Measurements from ENCODE around the gene CLCNKB. TPM values are rescaled to one million over a fixed set of nuclear protein-coding genes. Genes with fewer than 3 reads are reported as not detected.

The CLCNKB gene
- total RNA-seq, 1 donor from 2014 or later = not detected

- intact Hi-C loops (cut with micrococcal nuclease) = no loop called here
These were observed 49.4 kb downstream of the CLCNKB start for GRCh38 chr1:16092923-16093511.

DNA sequence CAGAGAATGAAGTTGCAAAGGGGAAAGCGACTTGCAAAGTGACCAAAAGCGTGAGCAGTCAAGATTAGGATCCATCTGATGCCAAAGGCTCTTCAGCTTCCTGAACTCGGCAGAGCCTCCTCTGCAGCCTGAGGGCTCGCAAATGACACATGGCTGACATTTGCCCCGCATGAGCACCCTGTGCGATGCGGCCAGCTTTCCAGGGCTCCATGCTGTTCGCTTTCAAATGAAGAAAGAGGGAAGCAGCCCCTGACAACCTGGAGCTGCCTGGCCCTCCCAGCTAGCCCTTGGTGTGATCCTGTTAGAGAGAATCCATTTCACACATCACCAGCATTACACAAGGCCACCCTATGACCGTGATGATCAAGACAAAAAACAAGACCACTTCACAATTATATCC is 50.0 kb downstream of the CLCNKB start:
- intact Hi-C loops (cut with micrococcal nuclease) = no loop called here

DNA sequence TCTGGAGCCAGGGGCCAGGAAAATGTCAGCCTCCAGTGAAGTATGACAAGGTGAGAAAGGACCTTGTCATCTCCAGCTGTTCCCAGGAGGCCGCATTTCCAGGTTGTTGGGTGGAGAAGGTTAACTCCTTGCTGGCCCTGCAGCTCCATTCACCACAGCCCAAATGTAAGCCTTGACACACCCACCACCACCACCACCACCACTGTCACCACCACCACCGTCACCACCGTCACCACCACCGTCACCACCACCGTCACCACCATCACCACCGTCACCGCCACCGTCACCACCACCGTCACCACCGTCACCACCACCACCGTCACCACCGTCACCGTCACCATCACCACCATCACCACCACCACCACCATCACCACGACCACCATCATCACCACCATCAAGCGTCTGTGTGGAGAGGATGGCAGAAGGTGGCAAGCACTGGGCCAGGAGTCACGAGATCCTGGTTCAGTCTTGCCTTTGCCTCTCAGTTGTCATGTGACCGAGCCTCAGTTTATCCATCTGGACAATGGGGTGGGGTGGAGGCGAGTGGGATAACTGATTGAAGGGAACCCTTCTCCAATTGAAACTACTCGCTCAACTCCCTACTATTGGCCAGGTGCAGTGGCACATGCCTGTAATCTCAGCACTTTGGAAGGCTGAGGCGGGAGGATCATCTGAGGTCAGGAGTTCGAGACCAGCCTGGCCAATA is 51.0 kb downstream of the CLCNKB start:
- intact Hi-C loops (cut with micrococcal nuclease) = no loop called here

- intact Hi-C loops (cut with micrococcal nuclease) = no loop called here
These were observed 51.9 kb downstream of the CLCNKB start for GRCh38 chr1:16095447-16095846.

- intact Hi-C loops (cut with micrococcal nuclease) = no loop called here
These were observed 55.8 kb downstream of the CLCNKB start for GRCh38 chr1:16099412-16099811.

GRCh38 chr1:16101623-16102022 is 58.0 kb downstream of the CLCNKB start:
- intact Hi-C loops (cut with micrococcal nuclease) = no loop called here

Other genes starting within 250 kb of the CLCNKB start
- gene UQCRHL, start 236.1 kb upstream of the CLCNKB start, total RNA-seq = 1.4 and 1.9 TPM in 2 replicates
- 63.0 and 64.1 TPM in 2 replicates for gene SPEN, start 196.1 kb upstream of the CLCNKB start, total RNA-seq
- 35.3 and 43.6 TPM in 2 replicates for gene ZBTB17, start 67.7 kb upstream of the CLCNKB start, total RNA-seq
- not detected in 2 replicates for gene SRARP, start 39.5 kb upstream of the CLCNKB start, total RNA-seq
- not detected in 2 replicates for gene HSPB7, start 25.7 kb upstream of the CLCNKB start, total RNA-seq
- not detected in 2 replicates for gene CLCNKA, start 21.7 kb upstream of the CLCNKB start, total RNA-seq
- 0.41 and 0.45 TPM in 2 replicates for gene FAM131C, start 29.9 kb downstream of the CLCNKB start, total RNA-seq
- gene EPHA2, start 112.3 kb downstream of the CLCNKB start, total RNA-seq = not detected in 2 replicates
- 9.5 and 10.1 TPM in 2 replicates for gene ARHGEF19, start 168.9 kb downstream of the CLCNKB start, total RNA-seq
- 6.1 and 6.3 TPM in 2 replicates for gene CPLANE2, start 193.4 kb downstream of the CLCNKB start, total RNA-seq